GM19043 (cell line): ENCODE data around the gene SSR1.

ENCODE experiments used
- ATAC-seq: cut with Tn5 transposase; IDR thresholded peaks from one replicate; pipeline ENCODE4 v1.9.1; 2021; ENCODE audit warnings: low read depth; ENCODE audit not compliant: unreplicated experiment

The SSR1 gene

DNA sequence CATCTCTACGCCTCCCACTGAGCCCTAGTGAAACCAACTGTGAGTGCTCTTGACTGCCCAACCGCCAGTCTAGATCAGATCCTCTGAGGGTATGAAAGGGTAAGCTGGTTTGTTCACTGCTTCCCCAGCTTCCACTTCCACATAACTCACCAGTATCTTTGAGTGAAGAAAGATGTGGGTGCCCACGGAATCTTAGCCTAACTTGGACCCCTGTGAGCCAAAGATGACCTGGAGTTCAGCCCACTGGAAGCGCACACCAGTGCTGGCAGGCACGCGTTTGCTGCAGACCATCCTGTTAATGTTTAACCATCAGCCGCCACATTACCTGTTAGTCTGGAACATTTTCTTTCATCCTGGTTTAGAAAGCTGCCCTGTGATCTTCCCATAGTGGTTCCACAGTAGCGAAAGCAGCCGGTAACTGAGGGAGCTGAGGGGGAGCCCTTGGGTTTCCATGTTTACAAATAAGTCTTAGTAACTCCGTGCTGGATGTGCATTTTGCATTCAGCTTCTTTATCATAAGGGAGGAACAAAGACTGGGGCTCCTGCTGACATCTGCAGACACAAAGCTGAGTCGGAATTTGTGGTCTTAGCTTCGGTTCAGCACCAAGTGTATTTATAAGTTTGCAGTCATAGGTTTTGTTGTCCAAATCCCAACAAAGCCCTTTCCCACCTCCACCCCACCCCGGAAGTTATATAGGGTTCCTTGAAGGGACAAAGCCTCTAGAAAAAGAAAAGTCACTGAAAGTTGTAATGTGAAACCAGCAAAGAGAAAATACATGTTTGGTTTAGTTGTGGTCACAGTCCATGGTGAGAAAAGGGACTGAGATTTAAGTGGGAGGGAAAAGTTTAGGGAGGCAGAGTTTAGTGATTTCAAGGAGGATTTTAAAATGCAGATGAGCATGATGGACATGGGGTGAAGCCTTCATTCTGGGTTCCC is 71.0 kb downstream of the SSR1 start:
- no peak for ATAC-seq

DNA sequence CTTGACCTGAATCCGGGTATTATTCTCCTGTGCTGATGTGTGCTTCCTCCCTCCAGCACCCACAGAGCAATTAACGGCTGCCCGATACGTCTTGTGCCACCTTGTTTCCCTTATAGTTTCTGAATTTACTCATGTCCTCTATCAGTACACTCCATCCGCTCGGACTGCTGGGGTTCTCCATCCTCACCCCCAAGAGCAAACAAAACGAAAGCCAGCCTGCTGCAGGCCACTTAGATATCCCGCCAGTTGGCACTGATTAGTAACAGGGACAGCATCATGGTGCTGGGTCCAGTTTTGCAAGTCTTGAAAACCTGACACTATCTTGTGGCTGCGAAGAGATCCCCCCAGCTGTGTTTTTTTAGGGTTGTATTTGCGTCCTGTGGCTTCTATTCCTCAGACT is 71.8 kb downstream of the SSR1 start:
- no peak for ATAC-seq

DNA sequence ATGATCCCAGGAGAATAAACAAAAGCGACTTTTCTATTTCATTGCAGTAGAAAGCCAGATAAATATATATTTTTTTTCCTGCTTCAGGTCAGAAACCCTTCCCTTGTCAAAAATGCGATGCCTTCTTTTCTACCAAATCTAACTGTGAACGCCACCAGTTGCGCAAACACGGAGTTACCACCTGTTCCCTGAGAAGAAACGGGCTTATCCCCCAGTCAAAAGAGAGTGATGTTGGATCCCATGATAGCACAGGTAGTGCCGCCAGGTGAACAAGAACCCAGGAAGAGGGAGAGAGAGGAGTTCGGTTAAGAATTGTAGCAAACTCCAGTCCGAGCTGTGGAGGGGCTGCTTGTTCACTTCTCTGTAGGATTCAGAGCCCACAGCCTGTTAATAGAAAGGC is 72.6 kb downstream of the SSR1 start:
- no peak for ATAC-seq

DNA sequence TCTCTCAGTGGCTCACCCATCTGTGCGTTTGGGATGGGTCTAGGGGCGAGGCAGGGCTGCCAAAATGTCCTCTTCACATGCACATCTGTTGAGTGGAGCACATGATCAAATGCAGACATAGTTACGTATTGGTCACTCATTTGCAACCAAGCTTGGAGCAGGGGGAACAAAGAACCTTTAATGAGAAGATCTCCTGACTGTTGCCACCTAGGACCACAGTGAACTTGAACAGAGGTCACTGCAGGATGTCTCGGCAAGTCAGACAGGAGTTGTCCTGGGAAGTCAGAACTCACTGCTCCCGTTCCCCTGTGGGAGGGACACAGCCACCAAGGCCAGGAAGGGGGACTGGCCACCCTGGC is 73.4 kb downstream of the SSR1 start:
- ATAC-seq, result no peak

DNA sequence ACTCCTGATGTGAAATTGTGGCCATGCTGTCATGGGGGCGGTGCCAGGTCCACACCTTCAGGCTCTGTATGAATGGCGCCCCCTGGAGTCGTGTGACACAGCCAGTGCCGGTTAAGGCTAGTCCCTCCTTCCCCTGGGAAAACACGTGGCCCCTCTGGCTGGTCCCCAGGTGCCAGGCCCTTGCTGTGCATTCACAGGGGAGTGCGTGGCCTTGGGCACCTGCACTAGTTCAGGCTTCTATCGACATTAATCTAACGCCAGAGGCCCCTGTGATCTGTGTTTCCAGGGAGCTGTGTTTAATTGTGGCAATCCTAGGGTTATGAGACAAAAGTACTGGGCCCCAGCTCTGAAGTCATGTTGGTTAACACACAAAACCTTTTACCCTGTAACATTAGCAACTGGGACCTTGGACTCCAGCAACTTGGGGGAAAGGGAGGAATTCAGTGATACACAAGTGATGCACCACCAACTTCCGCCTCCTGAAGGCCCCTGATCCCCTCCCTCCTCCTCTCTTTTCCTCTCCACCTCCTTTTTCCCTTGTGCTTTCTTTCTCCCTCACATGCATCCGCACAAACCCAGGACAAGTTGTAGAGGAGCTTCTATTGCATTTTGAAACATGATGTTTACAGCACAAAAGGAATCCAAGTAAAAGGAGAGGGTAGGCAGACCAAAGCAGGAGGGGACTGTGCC is 74.0 kb downstream of the SSR1 start:
- peak; percentile 36 for ATAC-seq

DNA sequence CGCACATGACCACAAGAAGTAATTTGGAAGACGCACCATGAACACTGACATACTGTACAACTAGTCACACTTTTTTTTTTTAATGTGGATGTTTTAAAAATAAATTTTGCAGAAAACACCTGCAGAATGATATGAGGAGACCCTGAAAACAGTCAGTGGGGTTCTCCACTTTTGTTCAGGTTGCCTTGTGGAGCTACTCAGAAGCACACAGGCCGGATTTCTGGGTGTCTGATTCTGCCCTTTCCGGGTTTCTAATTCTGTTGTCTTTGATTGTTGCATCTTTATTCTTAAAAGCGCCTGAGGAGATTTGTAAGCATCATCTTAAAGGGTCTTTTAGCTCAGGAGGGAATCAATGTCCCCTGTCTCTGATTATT is 74.5 kb downstream of the SSR1 start:
- no peak for ATAC-seq

DNA sequence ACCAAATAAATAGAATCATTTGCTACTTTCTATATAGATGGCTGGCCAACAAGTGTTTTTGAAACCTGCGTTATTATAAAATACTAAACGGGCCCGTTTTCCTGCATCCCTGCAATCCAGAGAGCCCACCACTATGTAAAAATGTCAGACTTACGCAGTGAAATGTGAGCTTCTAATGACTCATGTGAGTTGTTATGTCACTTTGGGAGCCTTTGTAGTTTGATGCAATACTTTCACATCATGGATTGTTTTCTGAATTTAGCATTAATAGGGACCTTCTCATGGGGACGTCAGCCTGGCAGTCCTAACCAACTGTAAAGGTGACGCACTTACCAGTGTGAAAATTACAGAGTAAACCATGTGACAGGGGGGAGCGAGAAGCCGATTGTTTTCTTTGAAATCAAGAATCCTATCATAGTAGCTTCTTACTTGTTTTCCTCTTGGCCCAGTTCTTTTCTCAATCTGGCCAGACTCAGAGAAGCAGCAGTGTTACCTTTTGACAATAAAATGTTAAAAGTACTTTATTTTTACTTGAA is 75.3 kb downstream of the SSR1 start:
- no peak for ATAC-seq

DNA sequence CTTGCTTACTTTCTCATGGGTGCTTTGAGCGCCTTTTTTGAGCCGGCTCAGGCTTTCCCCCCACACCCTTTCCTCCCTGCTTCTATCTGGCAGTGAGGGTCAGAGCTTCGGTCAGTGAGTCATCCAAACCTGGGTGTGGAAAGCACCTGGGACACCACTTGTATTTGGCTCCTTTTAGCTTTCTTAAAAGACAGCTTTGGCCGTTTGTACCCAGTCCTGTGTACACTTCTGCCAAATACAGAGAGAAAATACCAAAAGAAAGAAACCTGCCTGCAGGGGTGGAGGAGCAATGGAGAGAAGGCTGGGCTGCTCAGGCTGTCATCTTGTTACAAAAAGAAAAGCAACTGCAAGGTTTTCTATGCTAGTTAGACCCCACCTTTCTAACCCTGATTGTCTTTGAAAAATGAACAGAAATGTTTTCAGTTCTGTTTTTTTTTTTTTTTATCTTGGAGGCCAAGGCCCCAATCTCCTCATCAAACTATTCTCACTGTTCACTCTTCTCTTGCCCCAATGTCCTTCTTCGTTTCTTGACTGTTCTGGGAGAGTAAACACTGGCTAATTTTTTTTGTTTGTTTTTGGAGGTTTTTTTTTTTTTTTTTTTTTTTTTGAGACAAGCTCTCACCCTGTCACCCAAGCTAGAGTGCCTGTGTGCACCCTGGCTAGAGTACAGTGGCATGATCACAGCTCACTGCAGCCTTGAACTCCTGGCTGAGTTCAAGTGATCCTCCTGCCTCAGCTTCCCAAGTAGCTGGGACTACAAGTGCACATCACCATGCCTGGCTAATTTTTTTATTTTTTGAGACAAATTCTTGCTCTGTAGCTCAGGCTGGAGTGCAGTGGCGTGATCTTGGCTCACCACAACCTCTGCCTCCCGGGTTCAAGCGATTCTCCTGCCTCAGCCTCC is 76.4 kb downstream of the SSR1 start:
- no peak for ATAC-seq

DNA sequence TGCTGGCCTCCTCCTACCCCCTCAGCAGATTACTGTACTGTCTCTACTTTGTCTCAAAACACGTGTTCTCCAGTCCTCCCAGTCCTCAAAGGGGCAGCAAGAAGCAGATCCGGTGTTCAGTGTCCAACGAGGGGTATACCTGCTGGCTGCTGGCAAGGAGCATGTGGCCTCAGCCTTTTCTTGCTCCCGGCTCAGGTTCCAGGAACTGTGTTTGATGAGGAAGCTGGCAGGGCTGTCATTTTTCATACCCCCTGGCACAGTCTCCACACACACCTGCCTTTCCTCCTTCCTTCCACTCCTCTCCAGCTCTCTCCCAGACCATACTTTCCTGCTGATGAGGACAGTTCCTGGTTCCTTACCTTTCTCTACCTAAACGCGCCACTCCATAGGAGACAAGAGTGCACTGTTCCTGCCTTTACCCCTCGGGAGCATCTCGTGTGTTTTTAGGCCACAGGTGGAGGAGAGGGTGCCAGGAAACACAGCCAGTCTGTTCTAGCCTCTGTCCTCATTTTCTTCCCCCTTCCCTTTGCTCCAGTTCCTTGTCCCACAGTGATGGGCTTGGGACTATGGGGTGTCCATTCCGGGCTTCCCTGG is 77.2 kb downstream of the SSR1 start:
- no peak for ATAC-seq

DNA sequence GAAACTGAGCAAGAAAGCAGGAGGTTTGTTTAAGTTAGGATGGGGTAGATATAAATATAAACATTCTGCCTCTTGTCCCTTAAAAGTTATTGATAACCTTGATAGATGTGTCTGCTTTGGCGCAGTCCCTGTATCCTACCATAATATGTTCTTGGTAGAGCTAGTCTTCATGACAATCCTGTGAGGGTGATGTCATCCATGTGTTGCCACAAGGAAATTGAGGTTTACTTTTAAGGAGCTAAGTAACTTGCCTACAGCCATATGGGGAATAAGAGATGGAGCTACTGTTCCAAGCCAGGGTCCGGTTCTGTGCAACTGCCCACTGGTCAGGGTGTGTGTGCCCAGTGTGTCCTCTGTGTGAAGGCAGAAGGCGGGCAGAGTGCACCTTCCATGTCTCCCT is 78.5 kb downstream of the SSR1 start:
- ATAC-seq, result no peak

DNA sequence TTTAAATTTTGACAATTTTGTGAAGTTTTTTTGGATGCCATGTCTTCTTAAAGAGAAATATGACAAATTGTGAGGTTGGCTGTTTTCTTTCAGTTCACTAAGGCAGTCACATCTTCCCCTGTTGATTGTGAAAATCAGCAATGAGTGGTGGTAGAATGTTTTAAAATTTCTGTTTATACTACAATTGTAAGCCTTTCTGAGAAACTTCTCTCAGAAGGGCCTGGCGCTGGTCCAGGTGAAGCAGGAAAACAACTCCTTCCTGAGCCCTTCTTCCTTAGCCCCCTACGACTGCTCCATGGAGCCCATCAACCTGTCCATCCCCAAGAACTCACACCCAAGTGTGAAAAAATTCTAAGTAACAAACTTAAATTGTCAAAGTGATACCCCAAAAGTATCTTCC is 80.6 kb downstream of the SSR1 start:
- ATAC-seq, result no peak

DNA sequence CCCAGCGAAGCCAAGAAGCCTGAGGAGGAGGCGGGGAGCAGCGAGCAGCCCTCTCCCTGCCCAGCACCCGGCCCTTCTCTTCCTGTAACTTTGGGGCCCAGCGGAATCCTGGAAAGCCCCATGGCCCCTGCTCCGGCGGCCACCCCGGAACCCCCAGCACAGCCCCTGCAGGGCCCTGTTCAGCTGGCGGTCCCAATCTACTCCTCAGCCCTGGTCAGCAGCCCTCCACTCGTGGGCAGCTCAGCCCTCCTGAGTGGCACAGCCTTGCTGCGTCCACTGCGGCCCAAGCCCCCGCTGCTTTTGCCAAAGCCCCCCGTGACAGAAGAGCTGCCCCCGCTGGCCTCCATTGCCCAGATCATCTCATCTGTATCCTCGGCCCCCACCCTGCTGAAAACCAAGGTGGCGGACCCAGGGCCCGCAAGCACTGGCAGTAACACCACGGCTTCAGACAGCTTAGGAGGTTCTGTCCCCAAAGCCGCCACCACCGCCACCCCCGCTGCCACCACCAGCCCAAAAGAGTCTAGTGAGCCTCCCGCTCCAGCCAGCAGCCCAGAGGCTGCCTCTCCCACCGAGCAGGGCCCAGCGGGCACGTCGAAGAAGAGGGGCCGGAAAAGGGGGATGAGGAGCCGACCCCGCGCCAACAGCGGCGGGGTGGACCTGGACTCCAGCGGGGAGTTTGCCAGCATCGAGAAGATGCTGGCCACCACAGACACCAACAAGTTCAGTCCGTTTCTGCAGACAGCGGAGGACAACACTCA is 81.9 kb downstream of the SSR1 start:
- no peak for ATAC-seq

DNA sequence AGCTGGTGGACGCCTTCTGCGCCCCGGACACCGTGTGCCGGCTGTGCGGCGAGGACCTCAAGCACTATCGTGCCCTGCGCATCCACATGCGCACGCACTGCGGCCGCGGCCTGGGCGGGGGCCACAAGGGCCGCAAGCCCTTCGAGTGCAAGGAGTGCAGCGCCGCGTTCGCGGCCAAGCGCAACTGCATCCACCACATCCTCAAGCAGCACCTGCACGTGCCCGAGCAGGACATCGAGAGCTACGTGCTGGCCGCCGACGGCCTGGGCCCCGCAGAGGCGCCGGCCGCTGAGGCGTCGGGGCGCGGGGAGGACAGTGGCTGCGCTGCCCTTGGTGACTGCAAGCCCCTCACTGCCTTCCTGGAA is 82.7 kb downstream of the SSR1 start:
- no peak for ATAC-seq

DNA sequence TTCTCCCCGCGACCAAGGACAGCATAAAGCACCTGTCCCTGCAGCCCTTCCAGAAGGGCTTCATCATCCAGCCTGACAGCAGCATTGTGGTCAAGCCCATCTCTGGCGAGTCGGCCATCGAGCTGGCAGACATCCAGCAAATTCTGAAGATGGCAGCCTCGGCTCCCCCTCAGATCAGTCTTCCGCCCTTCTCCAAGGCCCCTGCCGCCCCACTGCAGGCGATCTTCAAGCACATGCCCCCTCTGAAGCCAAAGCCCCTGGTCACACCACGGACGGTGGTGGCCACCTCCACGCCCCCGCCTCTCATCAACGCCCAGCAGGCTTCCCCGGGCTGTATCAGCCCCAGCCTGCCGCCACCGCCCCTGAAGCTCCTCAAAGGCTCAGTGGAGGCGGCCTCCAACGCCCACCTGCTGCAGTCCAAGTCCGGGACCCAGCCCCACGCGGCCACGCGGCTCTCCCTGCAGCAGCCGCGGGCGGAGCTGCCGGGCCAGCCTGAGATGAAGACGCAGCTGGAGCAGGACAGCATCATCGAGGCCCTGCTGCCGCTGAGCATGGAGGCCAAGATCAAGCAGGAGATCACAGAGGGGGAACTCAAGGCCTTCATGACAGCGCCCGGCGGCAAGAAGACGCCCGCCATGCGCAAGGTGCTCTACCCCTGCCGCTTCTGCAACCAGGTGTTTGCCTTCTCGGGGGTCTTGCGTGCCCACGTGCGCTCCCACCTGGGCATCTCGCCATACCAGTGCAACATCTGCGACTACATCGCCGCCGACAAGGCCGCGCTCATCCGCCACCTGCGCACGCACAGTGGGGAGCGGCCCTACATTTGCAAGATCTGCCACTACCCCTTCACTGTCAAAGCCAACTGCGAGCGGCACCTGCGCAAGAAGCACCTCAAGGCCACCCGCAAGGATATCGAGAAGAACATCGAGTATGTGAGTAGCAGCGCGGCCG is 83.3 kb downstream of the SSR1 start:
- ATAC-seq, result no peak

DNA sequence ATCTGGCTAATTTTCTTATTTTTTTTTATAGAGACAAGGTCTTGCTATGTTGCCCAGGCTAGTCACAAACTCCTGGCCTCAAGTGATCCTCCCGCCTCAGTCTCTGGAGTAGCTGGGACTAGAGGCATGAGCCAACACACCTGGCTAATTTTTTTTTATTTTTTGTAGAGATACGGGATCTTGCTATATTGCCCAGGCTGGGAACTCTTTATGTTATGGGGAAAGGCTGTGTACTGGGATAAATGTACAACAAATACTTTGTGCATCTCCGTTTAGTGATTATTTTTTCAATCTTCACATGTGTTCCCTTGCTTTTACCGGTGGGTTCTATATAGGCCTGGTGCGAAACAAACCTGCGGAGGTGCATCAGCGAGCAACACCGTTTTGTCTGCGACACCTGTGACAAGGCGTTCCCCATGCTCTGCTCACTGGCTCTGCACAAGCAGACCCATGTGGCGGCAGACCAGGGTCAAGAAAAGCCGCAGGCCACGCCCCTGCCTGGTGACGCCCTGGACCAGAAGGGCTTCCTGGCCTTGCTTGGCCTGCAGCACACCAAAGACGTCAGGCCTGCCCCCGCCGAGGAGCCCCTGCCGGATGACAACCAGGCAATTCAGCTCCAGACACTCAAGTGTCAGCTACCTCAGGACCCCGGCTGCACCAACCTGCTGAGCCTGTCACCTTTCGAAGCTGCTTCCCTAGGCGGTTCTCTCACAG is 84.2 kb downstream of the SSR1 start:
- no peak for ATAC-seq

DNA sequence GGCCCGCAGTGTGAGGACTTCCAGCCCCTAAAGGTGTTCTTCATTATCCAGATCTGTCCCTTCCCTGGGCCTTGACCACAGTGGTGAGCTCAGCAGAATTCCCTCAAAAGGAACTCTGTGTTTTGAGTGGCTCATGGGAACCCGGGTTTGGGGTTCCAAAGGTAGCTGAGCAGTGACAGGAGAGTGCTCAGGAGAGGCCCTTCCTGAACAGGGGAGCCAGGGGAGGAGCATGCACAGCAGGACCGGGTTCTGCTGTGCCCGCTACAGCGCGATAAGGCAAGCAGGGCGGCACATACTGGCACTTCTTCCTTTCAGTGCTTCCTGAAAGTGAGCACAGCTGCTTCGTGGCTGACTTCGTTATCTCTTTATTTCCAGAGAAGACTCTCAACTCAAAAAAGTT is 88.3 kb downstream of the SSR1 start:
- no peak for ATAC-seq

DNA sequence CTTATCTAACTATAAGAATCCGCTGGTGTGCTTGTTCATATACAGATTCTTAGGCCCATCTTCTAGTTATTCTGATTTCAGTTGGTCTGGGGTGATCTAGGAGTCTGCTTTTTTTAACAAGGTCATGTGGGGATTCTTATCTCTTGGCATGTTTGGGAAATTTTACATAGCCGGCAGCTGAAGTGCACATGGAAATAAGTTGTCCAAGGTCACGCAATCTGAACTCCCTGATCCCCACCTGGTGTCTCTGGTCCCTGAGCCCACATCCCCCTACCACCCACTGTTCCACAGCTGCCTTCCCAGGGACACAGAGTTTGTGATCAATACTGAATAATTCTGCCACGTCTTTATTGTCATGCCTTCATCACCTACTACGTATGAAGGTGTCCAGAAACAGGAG is 90.8 kb downstream of the SSR1 start:
- no peak for ATAC-seq

DNA sequence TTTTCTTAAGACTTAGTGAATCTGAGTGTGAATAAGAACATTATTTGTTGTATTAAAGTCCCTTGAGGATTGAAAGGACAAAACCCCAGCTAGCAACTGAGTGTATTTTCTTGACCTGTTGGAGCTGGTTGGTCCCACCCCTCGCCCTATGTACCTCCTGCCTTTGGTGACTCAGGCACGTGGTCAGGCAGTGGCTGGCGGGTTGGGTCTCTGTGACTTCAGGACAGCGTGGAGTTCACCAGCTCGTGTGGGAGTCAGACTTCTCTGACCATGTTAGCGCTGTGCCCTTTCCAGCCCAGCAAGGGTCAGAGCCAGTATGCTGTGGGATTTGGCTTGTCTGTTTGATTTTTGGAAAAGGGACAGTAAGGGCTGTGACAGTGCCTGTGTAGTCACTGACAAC is 93.7 kb downstream of the SSR1 start:
- ATAC-seq, result no peak
